Stimulated activated CD4-positive, alpha-beta T cell treated with anti-CD3 and anti-CD28 coated beads, TNF-alpha, amount 100 ng/mL, for 24 hours (primary cell): ENCODE measurements around the gene ERRFI1.

ENCODE experiments used
- DNase-seq, 3 experiments: peaks; one replicate each; pipeline ENCODE4 v3.0.0-alpha.2; 2020; ENCODE audit warnings: low read depth in 3 of 3

Gene ERRFI1

DNA sequence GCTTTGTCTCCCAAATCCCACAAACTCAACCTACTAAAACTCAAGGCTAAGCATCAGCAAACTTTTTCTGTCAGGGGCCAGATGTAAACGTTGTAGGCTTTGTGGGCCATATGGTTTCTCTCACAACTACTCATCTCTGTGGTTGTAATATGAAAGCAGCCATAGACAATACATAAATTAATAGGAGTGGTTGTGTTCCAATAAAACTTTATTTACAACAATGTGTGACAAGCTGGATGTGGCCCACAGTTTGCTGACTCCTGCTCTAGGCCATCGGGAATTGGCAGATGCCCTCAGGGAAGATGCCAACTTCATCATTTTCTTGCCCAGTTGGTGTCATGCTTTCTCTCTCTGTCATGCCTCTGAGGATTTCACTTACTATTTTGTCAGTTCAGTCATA is 17.5 kb upstream of the ERRFI1 start:
- DNase-seq, result no peak

DNA sequence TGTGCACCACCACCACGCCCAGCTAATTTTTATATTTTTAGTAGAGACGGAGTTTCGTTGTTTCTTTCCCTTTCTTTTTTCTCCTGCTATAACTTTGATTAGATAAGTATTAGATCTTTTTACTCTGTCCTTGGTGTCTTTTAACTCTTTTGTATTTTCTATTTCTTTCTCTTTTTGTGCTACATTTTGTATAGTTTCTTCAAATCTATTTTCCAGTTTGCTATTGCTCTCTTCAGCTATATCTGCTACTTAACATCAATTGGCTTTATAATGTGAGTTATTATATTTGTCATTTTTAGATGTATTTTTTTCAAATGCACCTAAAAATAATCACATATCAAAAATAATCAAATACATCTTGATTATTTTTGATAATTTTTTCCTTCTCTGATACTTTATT is 16.0 kb upstream of the ERRFI1 start:
- no peak for DNase-seq

DNA sequence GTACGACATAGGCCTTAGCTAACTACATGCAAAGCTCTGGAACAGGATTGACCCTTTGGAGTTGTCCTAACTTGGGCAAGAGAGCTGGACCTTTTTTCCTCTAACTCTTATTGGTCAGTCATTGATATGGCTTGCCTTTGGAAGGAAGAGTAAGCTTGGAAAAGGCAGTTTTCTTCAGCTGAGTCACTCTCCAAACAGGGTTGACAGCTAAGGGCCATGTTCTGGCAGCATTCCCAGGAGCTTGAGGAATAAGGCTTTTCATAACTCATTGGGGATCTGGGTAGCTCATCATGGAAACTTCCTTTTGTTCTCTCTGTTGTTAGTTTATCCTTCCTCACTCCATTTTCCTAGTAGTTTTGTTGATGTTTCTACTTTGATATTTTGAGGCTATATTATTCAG is 14.5 kb upstream of the ERRFI1 start:
- DNase-seq, result no peak

DNA sequence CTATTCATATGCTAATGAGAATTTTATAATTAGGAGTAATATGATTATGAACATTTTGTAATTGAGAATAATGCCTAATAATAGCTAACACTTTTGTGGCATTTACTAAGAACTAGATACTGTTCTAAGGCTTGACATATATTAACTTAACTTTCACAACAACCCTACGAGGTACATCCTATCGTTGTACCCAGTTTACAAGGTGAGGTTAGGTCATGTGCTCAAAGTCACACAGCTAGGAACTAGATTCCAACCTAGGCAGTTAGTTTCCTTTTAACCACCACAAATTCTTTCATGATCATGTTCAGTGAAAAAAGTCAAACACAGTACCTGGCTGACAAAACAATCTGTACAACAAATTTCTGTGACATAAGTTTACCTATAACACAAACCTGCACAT is 13.0 kb upstream of the ERRFI1 start:
- DNase-seq, result no peak

DNA sequence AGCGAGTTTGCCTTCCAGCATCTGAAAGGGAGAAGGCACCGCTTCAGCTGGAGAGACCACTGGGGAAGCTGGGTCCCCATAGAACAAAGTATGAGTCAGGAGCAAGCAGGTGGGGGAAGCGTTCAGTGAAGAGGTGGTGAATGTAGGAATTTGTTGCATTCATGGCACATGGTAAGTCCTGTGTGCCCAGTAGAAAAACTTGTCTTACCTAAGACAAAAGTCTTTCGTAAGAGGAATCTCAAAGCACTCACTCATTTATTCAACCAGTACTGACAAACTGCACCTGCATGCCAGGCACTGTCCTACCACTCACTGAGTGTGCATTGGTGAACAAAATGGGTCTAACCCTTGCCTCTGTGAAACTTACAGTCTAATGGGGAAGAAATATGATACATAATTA is 9.2 kb upstream of the ERRFI1 start:
- no peak for DNase-seq

DNA sequence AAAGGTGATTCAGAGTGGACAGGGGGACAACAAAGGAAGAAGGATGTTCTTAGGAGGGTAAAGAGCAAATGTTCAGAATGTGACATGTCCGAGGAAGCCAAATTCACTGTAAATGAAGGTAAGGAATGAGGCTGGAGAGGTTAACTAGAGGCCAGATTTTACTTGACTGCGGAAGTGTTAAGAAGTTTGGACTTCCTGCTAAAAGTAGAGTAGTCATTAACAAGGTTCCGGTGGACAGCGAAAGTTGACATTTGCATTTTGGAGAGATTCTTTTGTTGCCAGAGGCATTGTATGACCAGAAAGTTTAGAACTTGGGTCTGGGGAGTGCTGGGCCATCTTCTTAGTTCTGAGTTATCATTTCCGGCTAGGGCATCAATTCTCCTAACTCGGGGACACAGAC is 7.2 kb upstream of the ERRFI1 start:
- DNase-seq, result no peak

DNA sequence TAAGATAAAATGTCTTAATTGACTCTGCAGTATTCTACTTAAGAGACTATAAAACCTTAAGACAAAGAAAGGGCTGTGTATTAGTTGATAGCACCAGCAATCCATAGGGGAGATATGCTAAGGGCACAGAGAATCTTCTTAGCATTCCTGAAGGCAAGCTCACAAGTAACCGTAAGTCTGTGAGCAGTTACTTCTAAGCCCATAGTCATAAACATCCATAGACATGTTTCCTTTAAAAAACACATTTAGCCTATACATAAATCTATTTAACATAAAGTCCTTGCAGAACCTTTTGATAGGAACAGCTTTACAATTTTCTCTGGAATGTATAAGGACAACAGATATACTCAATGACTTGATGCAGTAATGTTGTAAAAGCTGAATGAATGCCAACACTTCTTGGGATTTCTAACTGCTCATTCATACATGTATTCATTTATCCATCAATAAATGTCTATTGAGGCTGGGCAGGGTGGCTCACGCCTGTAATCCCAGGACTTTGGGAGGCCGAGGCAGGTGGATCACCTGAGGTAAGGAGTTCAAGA is 6.3 kb upstream of the ERRFI1 start:
- DNase-seq, result no peak

DNA sequence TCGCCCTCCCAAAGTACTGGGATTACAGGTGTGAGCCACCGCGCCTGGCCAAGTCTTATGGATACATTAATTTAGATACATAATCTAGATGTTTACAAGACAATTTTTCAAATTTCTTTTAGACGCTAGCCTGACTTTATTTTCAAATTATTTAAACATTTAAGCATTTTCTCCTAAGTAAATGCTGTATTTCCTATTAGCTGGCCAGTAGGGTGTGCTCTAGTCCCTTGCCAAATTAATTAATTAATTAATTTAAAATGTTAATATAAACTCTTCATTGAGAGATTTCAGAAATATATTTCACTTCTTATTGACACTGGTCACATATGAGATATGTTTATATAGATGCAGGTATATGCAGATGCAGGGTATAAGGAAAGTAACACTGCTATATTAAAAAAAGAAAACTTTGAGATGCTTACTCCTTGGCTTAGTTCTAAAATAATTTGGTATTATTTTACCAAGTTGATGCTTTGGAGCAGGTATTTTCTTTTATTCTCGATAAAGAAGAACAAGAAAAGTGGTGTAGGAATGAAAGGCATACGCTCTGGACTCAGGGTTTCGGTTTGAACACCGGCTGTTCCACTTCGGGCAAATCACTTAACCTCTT is 5.2 kb upstream of the ERRFI1 start:
- DNase-seq, result peak in 1 of 3 experiments; percentile 1

DNA sequence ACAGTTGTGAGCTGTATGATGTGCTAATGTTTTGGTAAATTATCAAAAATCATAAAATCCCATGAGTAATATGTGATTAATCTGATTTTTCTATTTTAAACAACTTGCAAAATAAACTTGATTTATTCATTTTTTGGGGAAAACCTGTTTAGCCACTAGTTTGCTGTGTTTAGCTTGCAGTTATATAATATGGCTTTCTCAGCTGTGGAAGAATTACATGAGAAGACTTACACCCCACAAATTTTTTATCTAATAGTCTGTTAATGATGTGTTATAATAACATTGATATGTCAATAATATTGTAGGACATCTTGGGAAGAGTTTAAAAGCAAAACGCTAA is 2.4 kb upstream of the ERRFI1 start:
- no peak for DNase-seq

DNA sequence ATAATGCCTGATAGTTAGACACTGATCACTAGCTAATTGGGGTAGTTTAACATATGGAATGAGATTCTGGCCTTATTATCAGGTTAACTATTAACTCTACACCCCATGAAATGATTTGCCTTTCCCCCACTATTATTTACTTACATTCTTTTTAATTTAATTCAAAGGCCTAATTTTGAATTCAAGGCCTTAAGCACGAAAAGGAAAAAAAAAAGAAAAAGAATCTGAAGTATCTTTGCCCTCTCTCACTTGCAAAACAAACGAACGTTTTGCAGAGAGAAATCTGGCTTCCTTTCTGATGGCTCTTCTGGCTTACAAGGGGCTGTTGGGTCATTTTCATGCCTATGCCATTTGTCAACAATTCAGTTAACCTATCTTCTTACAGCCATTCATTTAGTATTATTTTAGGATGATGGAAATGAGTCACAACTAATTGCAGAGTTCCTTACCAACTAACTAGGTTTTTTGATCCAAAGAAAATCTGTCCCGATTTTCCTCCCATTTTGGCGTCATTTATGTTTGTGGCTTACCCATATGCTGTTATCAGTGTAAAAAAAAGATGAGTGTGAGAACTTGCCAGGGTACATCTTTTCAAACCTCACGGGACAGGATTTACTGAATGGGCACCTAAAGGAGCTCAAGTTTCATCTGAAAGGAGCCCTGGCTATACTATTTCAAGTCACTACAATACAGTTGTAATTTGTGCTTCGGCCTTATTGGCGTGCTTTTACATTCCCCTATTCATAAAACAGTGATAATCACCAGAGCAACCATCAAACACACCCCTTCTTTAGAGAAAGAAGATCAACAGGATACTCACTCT is 1.9 kb upstream of the ERRFI1 start:
- no peak for DNase-seq

DNA sequence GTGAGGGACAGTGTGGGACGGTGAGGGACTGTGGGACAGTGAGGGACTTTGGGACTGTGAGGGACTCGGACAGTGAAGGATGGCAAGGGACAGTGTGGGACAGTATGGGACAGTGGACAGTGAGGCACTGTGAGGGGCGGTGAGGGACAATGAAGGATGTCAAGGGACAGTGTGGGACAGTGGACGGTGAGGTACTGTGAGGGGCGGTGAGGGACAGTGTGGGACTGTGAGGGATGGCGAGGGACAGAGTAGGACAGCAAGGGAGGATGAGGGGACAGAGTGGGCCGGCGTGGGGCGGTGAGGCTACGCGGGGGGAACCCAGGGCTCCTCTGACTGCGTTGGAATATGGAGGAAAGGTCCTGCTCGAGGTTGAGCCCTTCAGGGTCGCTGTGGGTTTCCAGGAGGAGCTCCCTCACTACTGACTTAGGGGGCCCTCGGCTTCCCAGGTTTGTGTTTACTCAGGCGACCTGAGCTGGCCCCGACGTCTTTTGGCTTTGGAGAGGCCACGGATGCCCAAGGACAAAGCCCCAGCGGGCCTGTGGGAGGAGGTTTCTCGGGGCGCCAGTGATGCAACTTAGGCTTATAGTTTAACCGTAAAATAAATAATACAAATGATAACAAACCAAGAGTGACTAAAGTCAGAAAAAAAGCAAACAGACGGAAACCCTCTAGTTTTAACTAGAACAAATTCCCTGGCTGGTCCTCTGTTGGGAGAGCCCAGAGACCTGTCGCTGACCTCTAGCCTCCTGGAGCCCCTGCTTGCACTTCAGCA is 1.1 kb upstream of the ERRFI1 start:
- no peak for DNase-seq

DNA sequence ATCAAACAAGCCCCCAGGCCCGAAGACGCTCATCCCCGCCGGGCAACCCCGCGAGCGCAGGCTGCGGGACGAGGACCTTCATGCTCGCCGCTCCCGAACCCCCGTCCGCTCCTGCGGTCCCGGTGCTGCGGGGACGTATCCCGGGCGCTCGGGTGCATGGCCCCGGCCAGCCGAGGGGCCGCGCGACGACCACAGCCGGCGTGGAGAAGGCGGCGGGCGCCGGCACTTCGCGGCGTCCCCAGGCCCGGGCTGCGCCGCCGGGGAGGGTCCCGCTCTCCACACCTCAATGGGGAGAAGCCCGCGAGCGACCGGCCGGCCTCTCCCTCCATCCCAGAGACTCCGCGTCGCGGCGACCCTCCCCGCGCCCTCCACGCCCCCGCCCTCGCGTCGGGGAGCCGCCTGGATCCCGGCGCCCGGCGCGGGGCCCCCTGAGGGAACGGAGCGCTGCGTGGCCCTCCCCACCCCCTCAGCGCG is 401 bp downstream of the ERRFI1 start:
- DNase-seq, result no peak

DNA sequence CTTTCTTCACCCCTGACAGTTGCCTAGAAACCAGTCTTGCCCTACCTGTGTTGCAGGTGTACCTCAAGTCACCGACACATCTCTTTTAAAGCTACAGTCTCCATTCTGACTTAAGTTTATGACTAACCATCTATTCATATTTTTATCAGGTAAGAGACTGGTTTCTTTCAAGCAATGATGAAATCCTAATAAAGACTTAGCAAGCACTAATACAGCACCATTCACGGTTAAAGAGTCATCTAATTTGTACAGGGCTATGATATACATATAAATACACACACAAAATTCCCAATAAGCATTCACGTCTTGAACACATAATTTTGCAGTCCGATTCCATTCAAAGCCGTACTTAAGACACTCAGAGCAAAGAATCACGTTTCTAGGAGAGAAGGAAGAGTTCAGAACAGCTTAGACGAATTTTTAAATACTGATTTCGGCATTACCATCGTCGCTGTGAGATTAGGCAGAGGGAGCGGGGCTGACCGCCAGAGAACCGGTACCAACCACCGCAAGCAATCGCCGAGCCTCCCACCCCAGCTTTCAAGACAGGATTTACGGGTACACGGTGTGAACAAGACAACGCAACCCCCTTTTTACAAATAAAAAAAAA is 943 bp downstream of the ERRFI1 start:
- DNase-seq, result no peak

DNA sequence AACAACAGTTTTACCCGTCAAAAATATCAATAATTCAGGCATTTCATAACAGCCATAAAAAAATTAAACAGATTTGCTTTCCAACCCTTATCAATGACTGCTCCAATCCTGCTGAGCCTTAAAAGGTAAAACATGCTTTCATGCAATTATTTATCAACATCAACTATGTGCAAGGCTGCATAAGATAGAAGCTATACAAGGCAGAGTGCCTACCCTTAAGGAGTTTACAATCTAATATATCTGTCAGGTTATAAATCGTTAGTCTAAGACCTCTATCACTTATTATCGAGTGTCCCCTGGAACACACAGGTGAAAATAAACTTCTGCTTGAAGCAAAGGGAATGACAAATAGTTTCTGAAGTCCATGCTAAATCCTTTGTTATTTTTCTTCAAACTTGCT is 1.8 kb downstream of the ERRFI1 start:
- DNase-seq, result no peak

DNA sequence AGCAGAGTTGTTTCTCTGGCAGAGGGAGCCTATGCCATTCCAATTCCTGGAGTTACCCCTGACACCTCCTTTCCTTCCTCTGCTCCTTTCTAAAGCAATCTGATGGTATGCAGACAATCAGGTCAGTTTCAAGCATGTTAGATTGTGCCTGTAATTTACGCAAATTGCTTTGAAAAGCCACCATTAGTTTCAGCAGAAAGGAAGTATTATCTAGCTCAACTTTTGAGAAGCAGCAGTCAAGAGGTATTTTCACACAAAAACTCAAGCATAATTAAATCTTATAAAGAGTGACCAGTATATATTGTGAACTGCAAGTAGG is 2.2 kb downstream of the ERRFI1 start:
- no peak for DNase-seq

DNA sequence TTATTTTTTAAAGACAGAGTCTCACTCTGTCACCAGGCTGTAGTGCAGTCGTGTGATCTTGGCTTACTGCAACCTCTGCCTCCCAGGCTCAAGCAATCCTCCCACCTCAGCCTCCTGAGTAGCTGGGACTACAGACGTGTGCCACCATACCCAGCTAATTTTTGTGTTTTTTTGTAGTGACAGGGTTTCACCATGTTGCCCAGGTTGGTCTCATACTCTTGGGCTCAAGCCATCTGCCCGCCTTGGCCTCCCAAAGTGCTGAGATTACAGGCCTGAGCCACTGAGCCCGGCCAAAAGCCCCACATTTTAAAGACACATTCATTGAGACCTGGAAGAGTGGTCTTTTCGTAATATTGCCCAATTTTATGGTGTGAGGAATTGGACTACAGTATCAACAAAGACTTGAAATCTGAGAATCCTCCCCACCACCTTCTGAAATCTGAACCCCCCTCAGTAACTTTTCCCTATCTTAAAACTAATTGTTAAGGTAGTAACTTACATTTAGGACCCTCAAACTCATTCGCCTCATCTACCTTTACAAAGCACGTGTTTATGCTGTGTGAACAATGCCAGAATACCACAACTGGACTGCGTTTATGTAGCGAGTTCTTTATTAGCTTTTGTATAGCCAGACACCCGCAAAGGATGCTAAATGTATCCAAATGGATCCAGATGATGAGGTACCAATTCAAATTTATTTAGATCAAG is 2.7 kb downstream of the ERRFI1 start:
- no peak for DNase-seq

DNA sequence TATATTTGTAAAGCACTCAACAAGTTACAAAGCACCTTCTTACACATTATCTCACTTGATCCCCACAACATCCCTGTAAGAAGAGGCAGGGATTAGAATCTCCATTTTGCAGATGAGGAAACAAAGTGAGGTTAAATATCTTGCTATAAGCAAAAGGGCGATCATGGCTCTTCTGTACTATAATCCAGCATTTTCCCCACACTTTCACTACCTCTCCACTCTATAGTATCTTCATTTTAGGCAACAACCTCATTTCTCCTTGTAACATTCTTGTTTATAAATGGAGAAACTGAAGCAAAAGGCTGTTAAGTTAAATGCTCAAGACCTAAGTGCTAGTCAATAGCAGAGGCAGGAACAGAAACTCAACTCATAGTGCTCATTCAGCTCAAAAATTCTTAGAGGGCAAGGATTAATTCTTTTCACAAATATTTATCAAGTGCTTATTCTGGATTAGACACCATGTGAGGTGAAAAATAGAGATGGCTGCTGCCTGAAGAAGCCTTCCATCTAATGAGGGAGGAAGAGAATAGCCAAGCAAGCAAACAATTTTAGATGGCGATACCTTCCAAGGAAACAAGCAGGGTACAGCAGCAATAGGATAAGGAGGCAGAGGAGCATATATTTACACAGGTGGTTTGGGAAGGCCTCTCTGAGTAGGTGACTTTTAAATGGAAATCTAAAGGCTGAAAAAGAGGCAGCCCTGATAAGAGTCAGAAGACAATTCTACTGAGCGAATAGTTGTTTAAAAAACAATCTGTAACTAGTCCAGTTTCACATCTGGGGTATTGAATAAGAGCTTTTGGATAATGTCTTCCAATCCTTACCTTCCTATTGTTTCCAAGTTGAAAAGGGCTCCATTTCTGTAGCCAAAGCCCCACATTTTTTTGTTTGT is 3.5 kb downstream of the ERRFI1 start:
- no peak for DNase-seq

DNA sequence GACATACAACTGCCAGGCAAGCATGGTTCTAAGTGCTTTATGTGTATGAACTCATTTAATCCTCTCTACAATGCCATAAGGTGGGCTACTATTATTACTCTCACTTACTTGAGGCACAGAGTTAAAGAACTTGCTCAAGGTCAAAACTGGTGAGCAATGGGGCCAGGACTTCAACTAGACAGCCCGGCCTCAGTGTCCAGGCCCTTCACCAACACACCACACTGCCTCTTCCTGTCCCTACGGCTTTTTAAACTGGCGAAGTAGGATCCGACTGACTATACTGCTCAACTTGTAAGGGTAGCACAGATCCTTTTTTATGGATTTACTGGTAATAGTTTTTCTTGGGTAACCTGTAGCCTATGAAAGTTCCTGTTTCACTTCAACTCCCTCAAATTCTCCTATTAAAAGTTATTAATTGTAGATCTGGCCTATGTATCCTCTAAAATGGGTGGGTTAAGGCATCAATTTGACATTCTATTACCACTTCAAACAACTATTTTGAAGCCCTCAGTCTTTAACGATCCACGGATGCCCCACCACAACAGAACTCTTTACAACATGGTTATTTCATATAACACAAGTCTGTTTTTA is 4.3 kb downstream of the ERRFI1 start:
- DNase-seq, result no peak

DNA sequence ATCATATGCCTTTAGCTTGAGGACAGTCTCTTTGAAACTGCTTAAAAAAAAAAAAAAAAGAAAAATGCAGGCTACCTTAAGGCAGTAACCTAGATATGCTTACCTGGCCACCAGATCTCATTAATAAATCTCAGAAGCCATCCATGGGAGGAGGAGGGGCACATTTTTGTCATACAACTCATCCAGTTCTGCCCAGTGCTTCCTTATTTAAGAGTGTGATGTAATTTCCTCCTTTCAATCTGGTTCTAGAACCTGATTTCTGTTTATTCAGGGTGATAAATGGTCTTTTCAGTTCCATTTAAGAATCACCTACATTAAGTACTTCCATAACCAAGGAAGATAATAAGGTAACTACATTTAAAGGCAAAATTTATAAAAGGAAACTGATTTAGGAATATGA is 6.1 kb downstream of the ERRFI1 start:
- no peak for DNase-seq

DNA sequence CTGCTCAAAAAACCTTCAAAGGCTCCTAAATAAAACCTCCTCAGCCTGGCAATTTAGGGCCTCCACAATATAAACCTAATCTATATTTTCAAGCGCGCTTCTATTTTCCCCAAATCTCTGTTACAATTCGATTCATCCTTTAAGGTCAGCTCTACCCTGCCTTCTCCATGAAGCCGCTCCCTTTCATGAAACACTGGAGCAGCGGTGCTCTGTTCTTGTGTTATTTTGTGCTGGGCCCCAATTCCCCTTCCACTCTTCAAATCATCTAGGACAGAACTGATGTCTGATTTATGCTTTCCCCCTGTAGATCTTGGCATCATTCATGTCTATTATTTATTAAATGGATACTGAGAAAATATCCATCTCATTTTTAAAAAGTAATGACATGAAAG is 6.9 kb downstream of the ERRFI1 start:
- DNase-seq, result no peak
